PC-3 (cell line): ENCODE data around the gene HYDIN. TPM values are rescaled to one million over a fixed set of nuclear protein-coding genes. Genes with fewer than 3 reads are reported as not detected.
"Not testable (repeated sequence)": the region's sequence is repeated elsewhere in the genome, so short reads cannot be mapped to it uniquely, and the experiment has no call there.

Experiments
- ATAC-seq: fragments of 200-7000 bp; cut with Tn5 transposase; 2 replicates; pipeline ENCODE4 v1.9.1; 2020; ENCODE audit warnings: mild to moderate bottlenecking, moderate library complexity
- BruUV-seq: library from RNA; stranded (reverse); fragments of 400-500 nt; replicated peaks from 2 replicates; lab custom pipeline; 2021; lab: Mats Ljungman, UMichigan
- CTCF ChIA-PET: fragments of 300-600 bp; sonication (Branson Sonifier 250); formaldehyde crosslinking; loops from one replicate; lab custom pipeline; 2022; ENCODE audit warnings: antibody characterized with exemption; lab: Charles Lee
- POLR2A ChIA-PET: fragments of 300-600 bp; sonication (Branson Sonifier 250); formaldehyde crosslinking; loops from one replicate; lab custom pipeline; 2022; ENCODE audit warnings: antibody characterized with exemption; ENCODE audit not compliant: unreplicated experiment; lab: Charles Lee
- DNase-seq: peaks from one replicate; pipeline ENCODE4 v3.0.0-alpha.2; 2015
- H2AFZ ChIP-seq: fragments of 300-600 bp; sonication (generic); 2 replicates; pipeline ENCODE4 v1.6.0; 2016; ENCODE audit warnings: antibody characterized with exemption, low read length
- H3F3A ChIP-seq: fragments of 300-600 bp; sonication (generic); one replicate; pipeline ENCODE4 v1.6.0; 2017; ENCODE audit warnings: antibody characterized with exemption, low read length, control low read depth, mild to moderate bottlenecking; ENCODE audit not compliant: unreplicated experiment
- H3K27ac ChIP-seq: fragments of 300-600 bp; sonication (generic); 2 replicates; pipeline ENCODE4 v1.5.1; 2016; ENCODE audit warnings: mild to moderate bottlenecking, low read length
- H3K27me3 ChIP-seq: fragments of 300-600 bp; sonication (generic); 2 replicates; pipeline ENCODE4 v1.6.1; 2016; ENCODE audit warnings: low read length, mixed read lengths
- H3K36me3 ChIP-seq: fragments of 300-600 bp; sonication (generic); 2 replicates; pipeline ENCODE4 v1.6.1; 2016; ENCODE audit warnings: low read depth, mixed run types, low read length, mixed read lengths
- H3K4me1 ChIP-seq: fragments of 300-600 bp; sonication (generic); 2 replicates; pipeline ENCODE4 v1.5.1; 2016; ENCODE audit warnings: low read length; ENCODE audit not compliant: insufficient read depth
- H3K4me2 ChIP-seq: fragments of 300-600 bp; sonication (generic); 2 replicates; pipeline ENCODE4 v1.6.0; 2016; ENCODE audit warnings: low read length
- H3K4me3 ChIP-seq: fragments of 300-600 bp; sonication (generic); 2 replicates; pipeline ENCODE4 v1.5.1; 2016; ENCODE audit warnings: mild to moderate bottlenecking, low read length, mixed read lengths
- H3K79me2 ChIP-seq: fragments of 300-600 bp; sonication (generic); 2 replicates; pipeline ENCODE4 v1.6.1; 2017; ENCODE audit warnings: low read length, mixed read lengths
- H3K9ac ChIP-seq: fragments of 300-600 bp; sonication (generic); 2 replicates; pipeline ENCODE4 v1.6.0; 2016; ENCODE audit warnings: mild to moderate bottlenecking, low read length
- H3K9me2 ChIP-seq: fragments of 300-600 bp; sonication (generic); replicated peaks from 2 replicates; pipeline ENCODE4 v1.6.1; 2016; ENCODE audit warnings: mixed run types, low read length, mixed read lengths
- H3K9me3 ChIP-seq: fragments of 300-600 bp; sonication (generic); 2 replicates; pipeline ENCODE4 v1.6.1; 2016; ENCODE audit warnings: low read length, mixed read lengths
- H4K20me1 ChIP-seq: fragments of 300-600 bp; sonication (generic); 2 replicates; pipeline ENCODE4 v1.6.1; 2016; ENCODE audit warnings: low read length, mixed read lengths
- CTCF ChIP-seq: fragments of 300-600 bp; sonication (generic); conservative IDR thresholded peaks from 2 replicates; pipeline ENCODE4 v1.5.1; 2017; ENCODE audit warnings: antibody characterized with exemption, low read depth, mild to moderate bottlenecking, low read length
- EZH2 ChIP-seq: fragments of 300-600 bp; sonication (generic); IDR thresholded peaks from one replicate; pipeline ENCODE4 v1.6.1; 2017; ENCODE audit warnings: antibody characterized with exemption, mild to moderate bottlenecking, low read length; ENCODE audit not compliant: unreplicated experiment
- EZH2phosphoT487 ChIP-seq: fragments of 300-600 bp; sonication (generic); IDR thresholded peaks from 2 replicates; pipeline ENCODE4 v1.6.1; 2018; ENCODE audit warnings: mild to moderate bottlenecking, antibody characterized with exemption, low read length, borderline replicate concordance
- intact Hi-C: fragments of 100-400 bp; cut with micrococcal nuclease; formaldehyde crosslinking; loops from 2 replicates; pipeline ENCODE4 v1.9.0; 2023
- total RNA-seq: library from RNA; depleted of rRNA; stranded (reverse); fragments of >200 nt; gene quantifications from 2 replicates; pipeline ENCODE4 v1.2.3, GENCODE V29; 2014

HYDIN gene
- total RNA-seq, 1 experiment from 2014 or later: 0.69 TPM

GRCh38 chr16:70822734-70823133 lies 407.8 kb downstream of the HYDIN start:
- intact Hi-C loops, H3K27ac ChIP-seq, H4K20me1 ChIP-seq, H2AFZ ChIP-seq, H3K36me3 ChIP-seq, H3K4me3 ChIP-seq, POLR2A ChIA-PET, H3F3A ChIP-seq, H3K4me2 ChIP-seq, H3K4me1 ChIP-seq, H3K9ac ChIP-seq, H3K9me2 ChIP-seq, BruUV-seq, H3K9me3 ChIP-seq, H3K79me2 ChIP-seq, DNase-seq, CTCF ChIA-PET, H3K27me3 ChIP-seq: not testable (repeated sequence)
- ATAC-seq: peak; percentile 98

GRCh38 chr16:70818088-70818487 lies 412.4 kb downstream of the HYDIN start:
- H3K9ac ChIP-seq, H3K4me3 ChIP-seq, H3K79me2 ChIP-seq, H3K4me1 ChIP-seq, BruUV-seq, H3K9me2 ChIP-seq, H3K36me3 ChIP-seq, H3K27me3 ChIP-seq, H3K27ac ChIP-seq, DNase-seq, ATAC-seq, H4K20me1 ChIP-seq, H2AFZ ChIP-seq, H3F3A ChIP-seq, POLR2A ChIA-PET, intact Hi-C loops, CTCF ChIA-PET, H3K9me3 ChIP-seq, H3K4me2 ChIP-seq: not testable (repeated sequence)

- intact Hi-C loops: no loop called here
- ChIA-PET POLR2A (no interaction called here), CTCF (no interaction called here)
- ATAC-seq (no peak), DNase-seq (no peak)
- H3K27me3 ChIP-seq: no peaks in the 10 kb centered on the region
- no peaks in the 10 kb centered on the region for H4K20me1 ChIP-seq
- no peak overlapping the region for H3K4me3 ChIP-seq
- H3K9me3 ChIP-seq: no peaks in the 10 kb centered on the region
- no peaks in the 10 kb centered on the region for H3K79me2 ChIP-seq
- no peak overlapping the region for H3K4me2 ChIP-seq
- H3K9ac ChIP-seq: no peak overlapping the region
- no peaks in the 10 kb centered on the region for H3F3A ChIP-seq
- H2AFZ ChIP-seq: no peak overlapping the region
- no peaks in the 10 kb centered on the region for H3K36me3 ChIP-seq
- BruUV-seq: no TSS peak
- H3K9me2 ChIP-seq: no peaks in the 10 kb centered on the region
- no peak overlapping the region for H3K27ac ChIP-seq
- no peaks in the 10 kb centered on the region for H3K4me1 ChIP-seq
- no peak for TF ChIP-seq CTCF
- TF ChIP-seq EZH2: no peak
- no peak for TF ChIP-seq EZH2phosphoT487
Measured at GRCh38 chr16:70809392-70810060, 421.0 kb downstream of the HYDIN start.

- Histone ChIP-seq H3K9ac (no peak overlapping the region), H3K27me3 (no peaks in the 10 kb centered on the region), H3K4me1 (no peaks in the 10 kb centered on the region), H3K27ac (no peak overlapping the region), H3F3A (no peaks in the 10 kb centered on the region), H3K4me2 (no peak overlapping the region), H3K9me3 (no peaks in the 10 kb centered on the region), H3K9me2 (no peaks in the 10 kb centered on the region), H2AFZ (no peak overlapping the region), H4K20me1 (no peaks in the 10 kb centered on the region), H3K4me3 (no peak overlapping the region), H3K79me2 (no peaks in the 10 kb centered on the region), H3K36me3 (no peaks in the 10 kb centered on the region)
- BruUV-seq: no TSS peak
- no peak for TF ChIP-seq EZH2phosphoT487
- TF ChIP-seq CTCF: peak; percentile 42
- TF ChIP-seq EZH2: no peak
- DNase-seq: peak; percentile 2
- intact Hi-C loops: no loop called here
- ChIA-PET CTCF (no interaction called here), POLR2A (no interaction called here)
- ATAC-seq: peak; percentile 37; the same call in 1 of the 2 replicates
Measured at GRCh38 chr16:70808371-70808770, 422.2 kb downstream of the HYDIN start.
